Glomerular endothelial cell (primary cell): Measurements from ENCODE around the gene HIGD1C. TPM values are rescaled to one million over a fixed set of nuclear protein-coding genes. Genes with fewer than 3 reads are reported as not detected.
"Not testable (repeated sequence)": the region's sequence is repeated elsewhere in the genome, so short reads cannot be mapped to it uniquely, and the experiment has no call there.

ENCODE experiments used
- DNase-seq: peaks from one replicate; pipeline ENCODE4 v3.0.0-alpha.2; 2011; ENCODE audit warnings: low read depth, low spot score; ENCODE audit errors: extremely low read depth
- total RNA-seq: library from RNA; depleted of rRNA; stranded (reverse); fragments of >200 nt; gene quantifications from 2 replicates; pipeline ENCODE4 v1.2.3, GENCODE V29; 2015

The HIGD1C gene
- total RNA-seq, 1 donor from 2014 or later, result not detected

GRCh38 chr12:51013441-51013840, 61.1 kb downstream of the HIGD1C start:
- DNase-seq, result no peak

DNA sequence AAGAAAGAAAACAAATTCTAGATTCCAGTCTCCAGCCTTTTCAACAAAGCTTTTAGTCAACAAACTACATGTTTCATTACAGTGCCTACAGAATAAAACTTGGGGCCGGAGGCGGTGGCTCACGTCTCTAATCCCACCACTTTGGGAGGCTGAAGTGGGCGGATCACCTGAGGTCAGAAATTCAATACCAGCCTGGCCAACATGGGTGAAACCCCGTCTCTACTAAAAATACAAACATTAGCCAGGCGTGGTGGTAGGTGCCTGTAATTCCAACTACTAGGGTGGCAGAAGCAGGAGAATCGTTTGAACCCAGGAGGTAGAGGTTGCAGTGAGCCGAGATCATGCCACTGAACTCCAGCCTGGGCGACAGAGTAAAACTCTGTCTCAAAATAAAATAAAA, 62.1 kb downstream of the HIGD1C start:
- not testable (repeated sequence) for DNase-seq

GRCh38 chr12:51017452-51017851, 65.1 kb downstream of the HIGD1C start:
- DNase-seq, result no peak

GRCh38 chr12:51018956-51019355, 66.6 kb downstream of the HIGD1C start:
- no peak for DNase-seq

DNA sequence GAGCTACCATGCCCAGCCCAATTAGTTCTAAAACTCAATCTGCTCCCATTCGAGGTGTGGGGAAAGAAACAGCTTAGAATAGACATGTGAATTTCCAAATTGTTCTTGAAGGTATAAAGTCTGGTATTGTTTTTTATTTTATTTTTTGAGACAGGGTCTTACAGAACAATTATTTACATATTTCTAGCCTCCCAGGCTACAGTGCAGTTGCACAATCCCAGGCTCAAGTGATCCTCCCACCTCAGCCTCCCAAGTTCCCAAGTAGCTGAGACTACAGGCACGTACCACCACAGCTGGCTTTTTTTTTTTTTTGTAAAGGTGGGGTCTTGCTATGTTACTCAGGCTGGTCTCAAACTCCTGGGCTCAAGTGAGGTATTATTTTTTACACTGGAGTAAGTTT, 67.6 kb downstream of the HIGD1C start:
- no peak for DNase-seq

Other genes starting within 250 kb of the HIGD1C start
- 13.5 and 15.8 TPM in 2 replicates for gene ATF1, start 188.4 kb upstream of the HIGD1C start, total RNA-seq
- gene TMPRSS12, start 109.6 kb upstream of the HIGD1C start, total RNA-seq, result not detected in 2 replicates
- gene SLC11A2, start 73.8 kb downstream of the HIGD1C start, total RNA-seq, result 21.2 and 26.6 TPM in 2 replicates
- gene LETMD1, start 95.8 kb downstream of the HIGD1C start, total RNA-seq, result 28.0 and 34.6 TPM in 2 replicates
- gene CSRNP2, start 131.1 kb downstream of the HIGD1C start, total RNA-seq, result 22.4 and 41.3 TPM in 2 replicates
- 15.7 and 17.0 TPM in 2 replicates for gene TFCP2, start 220.6 kb downstream of the HIGD1C start, total RNA-seq